Measurements from ENCODE around the gene SNRNP27.

The SNRNP27 gene

DNA sequence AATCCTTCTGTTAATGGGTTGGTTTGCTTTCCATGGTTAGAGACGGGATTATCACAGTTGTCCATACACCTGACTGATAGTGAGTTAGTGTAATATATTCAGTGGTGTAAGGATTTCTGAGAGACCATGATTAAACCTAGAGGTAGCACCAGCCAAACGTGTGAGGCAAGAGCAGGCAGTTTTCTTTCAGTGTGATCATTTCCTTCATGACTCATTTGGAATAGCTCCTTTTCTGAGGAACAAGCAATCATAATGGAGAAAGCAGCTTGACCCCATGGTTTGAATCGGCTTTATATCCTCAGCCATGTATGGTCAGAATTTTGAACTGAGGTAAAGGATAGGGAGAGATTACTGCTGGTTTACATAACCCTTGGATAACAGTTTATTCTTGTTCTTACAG is 24.1 kb downstream of the SNRNP27 start:
- no peak for DNase-seq

DNA sequence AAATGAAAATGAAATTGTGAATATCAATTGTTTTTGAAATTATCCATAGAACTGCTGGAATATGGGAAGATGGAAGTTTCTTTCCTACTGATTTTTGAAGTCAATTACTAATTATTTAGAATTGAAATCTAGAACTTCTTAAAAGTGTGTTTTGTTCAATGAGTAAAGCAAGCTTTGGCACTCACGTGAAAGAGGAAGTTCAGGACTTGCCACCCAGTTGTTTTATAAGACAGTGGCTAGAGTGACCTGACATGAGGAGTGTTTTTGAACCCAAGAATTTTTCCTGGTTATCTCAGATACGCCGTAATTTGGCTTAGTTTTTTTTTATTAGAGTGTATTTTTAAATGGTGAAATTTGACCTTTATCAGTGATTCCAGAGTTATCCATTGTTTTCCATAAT is 24.6 kb downstream of the SNRNP27 start:
- no peak for DNase-seq

DNA sequence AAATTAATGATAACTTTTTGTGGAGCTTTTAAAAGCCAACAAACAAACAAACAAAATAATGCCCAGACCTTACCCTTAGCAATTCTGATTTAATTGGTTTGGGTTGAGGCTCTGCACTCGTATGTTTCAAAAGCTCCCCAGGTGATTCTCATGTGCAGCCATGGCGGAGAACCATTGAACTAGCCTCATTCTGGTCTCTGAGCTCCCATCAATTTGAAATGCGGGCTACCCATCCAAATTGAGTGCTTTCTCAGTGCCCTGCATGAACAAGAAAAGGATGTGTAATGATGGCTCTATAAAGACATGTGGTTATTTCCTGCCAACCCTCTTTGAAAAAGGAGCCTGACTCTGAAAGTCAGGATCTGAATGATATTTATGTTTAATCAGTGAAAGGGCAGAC is 29.4 kb downstream of the SNRNP27 start:
- no peak for DNase-seq

DNA sequence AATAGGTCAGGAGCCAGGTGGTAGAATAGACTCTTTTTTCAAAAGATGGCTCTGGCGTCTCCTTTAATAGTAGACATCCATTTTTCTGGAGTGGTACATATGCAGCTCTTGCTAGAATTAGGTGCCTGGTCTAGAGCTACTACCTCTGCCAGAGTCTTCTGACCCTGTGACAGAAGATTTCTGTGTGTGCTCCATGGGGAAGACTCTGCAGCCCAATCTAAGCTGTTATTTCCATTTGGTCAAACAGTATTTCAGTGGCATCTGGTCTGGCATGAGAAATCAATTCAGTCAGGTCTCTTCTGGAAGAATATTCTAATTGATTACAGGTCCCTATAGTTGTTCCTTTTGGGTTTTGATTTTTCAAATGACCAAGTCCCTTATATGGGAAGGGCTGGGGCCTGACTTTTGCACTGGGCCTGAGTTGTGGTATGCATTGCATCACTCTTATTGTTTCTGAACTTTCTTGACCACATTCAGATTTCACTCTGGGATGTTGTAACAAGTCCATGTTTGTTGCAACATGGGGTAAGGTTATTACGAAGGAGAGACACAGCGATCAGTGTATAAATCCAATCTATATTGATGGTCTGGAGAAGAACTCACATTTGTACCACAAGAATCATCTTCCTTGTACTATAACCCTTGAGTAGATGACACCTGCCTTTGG is 33.2 kb downstream of the SNRNP27 start:
- DNase-seq, result no peak

DNA sequence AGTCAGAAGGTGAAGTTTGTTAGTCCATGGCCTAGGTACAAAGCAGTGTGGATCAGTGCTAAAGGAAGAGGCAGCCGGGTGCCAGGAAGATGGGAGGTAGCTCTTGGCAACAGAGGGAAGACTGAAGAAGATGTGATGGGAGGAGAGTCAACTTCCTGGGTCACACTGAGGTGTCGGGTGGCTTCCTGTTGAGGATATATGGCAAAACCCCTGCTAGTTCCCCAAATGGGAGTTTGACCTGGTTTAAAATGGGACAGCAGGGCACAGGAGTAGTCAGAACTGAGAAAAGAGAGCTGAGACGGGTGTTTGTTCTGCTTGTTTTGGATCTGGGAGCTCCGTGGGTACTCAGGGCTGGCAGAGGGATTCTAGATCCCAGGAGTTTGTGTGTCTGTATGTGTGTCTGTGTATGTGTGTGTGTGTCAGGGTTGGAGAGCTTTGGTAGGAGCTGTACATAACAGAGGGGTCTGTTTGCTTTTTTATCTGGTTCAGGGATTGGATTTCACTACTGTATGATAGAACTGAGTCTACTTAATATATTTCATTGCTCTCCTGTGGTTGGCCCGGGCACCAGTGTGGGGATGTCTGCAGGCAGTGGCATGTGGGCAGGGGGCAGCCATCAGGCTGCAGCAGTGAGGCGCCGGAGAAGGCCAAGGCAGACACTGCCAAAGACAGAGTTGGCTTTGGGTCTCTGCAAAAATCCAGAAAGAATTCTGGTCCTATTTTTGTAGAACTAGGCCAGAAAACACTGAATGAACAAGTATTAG is 38.3 kb downstream of the SNRNP27 start:
- DNase-seq, result no peak

DNA sequence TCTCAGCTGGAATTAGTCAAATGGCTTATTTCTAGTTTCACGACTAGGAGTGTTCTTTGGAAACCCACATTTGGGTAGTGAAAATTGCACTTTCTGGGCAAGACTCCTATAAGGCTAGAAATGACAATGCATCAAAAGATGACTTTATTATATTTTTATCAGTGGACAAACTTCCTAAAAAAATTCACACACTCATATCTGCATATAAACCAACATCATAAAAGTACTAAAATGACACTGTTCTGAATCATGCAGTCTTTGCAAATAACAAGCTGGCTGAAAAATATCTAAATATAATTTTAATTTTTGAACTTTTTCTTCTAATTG is 38.8 kb downstream of the SNRNP27 start:
- DNase-seq, result no peak

DNA sequence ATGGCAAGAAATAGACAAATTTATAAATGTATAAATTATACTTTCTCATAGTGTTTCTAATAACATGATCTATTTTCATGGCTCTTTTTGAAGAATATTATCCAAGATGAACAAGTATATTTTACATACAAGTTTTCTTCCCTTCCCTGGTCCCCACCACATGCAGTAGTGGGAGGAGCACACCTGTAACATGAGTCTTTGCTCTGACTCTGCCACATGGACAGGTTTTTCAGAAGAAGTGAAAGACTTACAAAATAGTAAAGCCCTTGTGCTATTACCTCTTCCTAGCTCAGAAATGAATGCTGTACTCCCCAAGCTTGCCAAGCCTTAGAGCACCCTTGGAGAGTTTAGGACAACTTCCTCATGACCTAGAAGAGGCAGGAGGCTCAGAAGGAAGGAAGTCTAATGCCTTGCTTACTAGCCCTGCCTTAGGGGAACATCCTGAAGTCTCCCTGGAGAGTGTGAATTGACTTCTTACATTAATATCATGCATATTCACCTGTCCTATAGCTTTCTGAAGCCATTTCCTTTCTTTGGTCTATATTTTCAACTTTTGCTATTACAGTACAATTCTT is 39.6 kb downstream of the SNRNP27 start:
- no peak for DNase-seq

DNA sequence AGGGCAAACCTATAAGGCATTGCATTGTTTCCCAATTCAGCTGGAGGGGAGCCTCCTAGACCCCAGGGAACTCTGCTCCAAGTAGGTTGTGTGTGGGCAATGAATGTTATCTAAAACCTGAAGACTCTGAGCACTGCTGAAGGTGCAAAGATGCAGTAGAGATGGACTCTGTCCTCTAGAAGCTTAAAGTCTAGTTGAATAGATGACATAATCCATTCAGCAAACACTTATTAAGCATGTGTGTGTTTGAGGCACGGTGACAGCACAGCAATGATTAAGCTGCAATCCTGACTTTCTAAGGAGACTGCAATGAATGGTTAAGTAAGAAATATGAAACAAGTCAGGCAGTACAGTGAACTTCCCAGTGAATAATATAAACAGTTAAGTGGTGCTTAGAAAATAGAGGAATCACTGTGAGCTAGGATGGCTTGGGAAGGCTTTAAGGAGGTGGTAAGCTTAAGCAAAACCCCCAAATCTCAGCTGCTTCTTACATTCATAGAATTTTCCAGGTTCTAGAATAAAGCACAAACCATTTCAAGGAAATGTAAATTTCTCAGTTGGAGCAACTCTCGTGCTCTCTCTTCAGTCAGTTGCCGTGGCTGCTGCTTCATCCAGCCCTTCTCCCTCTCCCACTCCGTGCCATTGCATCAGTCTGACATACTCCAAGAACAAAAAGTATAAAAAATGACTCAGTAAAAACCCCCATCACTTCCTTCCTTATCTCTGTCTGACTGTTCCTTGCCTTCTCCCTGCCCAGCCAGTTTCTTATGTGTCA is 40.3 kb downstream of the SNRNP27 start:
- no peak for DNase-seq

DNA sequence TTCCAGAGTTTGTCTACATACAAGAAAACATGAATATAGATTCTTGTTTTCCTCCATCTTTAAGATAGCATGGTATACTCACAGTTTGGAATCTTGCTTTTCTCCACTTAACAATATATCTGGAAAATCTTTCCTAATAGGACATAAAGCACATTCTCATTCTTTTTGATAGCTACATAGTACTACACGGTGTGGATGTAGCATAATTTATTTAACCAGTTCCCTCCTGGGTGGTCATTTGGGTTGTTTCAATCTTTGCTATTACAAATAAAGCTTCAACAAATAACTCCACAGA is 40.8 kb downstream of the SNRNP27 start:
- DNase-seq, result no peak

DNA sequence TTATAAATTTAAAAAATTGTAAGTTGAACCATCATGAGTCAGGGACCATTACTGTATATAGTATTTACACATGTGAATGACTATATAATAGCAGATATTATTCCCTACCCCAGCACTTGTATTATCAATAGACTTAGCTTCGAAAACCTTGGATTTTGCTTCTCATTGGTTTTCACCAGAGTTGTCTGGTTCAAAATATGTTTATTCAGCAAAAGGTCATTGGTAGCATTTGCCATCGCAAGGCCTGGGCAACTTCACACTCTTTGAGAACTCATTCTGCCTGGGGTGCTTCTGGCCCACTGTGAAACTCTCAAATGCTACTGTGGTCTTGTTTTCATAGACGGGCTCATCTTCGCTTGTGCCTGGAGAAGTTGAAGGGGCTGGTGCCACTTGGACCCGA is 41.3 kb downstream of the SNRNP27 start:
- DNase-seq, result no peak

DNA sequence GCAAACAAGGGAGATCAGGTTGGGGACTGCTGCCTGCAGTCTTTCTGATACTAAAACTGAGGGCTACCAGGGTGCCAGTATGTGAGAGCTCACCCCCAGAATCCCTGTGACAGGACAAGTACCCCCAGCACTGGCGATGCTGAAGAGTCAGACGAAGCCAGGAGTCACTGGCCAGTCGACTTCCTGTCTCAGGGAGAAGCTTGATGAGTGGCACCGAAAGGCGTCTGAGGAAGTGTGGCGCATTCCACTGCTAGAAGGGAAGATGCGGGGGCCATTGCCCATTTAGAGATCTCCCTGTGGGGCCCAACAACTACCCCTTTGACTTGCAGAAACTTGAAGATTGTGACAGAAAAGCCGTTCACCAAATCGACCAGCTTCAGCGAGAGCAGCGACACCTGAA is 43.1 kb downstream of the SNRNP27 start:
- DNase-seq, result no peak

DNA sequence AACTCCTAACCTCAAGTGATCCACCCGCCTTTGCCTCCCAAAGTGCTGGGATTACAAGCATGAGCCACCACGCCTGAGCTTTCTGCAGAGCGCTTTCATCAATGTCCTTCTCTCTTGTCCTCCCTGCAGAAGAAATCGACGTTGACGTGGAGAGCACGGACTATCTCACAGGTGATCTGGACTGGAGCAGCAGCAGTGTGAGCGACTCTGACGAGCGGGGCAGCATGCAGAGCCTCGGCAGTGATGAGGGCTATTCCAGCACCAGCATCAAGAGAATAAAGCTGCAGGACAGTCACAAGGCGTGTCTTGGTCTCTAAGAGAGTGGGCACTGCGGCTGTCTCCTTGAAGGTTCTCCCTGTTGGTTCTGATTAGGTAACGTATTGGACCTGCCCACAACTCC is 44.2 kb downstream of the SNRNP27 start:
- DNase-seq, result no peak

DNA sequence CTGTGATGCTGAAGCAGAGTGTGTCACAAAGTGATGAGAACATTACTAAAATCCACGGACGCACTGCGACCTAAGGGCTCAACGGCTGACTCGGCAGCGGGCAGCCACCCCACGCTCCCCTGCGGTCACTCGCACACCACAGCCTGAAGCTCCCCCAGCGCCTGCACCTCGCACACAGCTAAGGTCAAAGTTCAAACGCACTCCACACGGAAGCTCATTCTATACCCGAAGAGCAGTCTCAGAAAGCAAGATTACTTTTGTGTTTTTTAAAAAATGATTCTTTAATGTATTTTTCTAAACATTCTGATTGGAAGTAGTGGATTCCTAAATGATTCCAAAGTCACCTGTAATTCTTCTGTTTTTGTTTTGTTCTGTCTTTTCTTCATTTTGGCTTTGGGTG is 46.0 kb downstream of the SNRNP27 start:
- DNase-seq, result no peak

DNA sequence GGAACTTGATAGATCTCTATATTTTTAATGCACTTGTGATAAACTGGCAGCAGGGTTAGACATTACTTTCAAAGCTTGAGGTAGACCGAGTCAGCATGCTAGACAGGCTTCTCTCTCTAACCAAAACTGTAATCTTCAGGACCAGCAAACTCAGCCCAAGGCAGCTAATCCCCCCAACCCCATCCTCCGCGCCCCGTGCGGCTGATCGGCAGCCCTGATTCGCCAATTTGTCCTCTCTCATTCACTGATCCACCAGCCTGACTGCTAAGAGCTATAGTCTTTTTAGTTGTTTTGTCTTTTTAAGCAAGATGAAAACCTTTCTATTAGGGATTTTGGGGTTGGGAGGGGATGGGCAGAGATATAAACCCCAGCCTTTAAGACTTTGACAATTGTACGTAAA is 46.9 kb downstream of the SNRNP27 start:
- DNase-seq, result no peak

DNA sequence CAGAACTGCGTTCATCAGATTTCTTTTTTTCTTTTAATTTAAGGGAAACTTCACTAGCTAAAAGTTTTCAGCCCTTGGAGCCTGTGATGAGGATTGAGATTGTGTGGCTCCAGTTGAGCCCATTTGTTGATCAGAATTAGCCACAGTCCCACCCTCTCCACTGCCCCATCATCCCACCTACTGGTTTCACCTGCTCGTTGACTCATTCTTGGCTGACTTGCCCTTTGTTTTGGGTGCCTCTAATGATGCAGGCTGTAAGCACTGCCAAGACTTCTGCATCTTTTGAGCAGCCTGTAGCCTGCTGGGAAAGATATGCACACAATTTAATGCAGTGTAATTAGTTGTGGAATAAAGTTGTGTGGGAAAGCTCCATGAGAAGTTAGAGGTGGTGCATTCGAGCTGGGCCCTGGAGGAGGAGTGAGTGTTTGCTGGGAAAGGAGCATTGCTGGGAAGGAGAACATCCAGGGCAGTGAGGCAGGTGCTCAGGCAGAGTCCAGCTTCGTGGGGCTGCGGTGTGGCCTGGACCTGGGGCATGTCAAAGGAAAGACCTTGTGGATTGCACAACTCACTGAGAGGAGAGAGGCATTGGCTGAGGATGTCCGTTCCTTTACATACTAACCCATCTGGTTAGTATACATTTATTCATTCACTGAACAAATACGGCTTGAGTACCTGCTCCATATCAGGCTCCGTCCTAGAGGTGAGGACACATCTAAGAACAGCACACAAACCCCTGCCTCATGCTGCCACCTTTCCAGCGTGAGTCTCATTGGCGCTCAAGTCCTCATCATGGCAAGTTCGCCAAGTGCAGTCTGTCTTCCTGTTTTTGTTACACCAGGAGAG is 49.5 kb downstream of the SNRNP27 start:
- DNase-seq, result no peak

DNA sequence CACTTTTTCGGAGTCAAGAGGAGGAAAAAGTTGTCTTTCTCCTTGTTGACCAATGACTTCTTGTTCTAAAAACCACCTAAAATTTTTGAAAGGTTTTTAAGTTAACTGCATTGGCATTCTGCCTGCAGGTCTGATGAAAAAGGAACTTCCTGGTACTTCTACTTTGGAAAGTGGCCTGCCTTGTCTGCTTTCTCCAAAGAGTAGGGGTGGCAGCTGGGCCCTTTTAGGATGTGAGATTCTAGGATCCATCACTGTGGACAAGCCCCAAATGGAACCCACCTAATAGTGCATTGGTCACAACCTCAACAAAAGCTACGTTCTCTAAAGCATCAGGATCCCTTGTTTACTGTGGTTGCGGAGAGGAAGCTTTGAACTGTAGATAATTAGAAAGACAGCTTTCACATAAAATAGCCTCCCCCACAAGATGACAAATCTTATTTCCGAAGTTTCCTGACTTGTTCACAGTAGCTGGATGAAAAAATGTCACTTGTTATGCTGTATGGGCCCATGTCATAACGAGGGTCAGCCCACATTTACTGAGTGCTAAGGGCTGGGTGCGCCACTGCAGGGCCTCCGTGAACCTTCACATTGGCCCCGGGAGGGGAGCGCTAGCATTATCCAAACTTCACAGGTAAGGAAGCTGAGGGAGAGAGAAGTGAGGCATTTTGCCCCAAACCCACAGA is 50.2 kb downstream of the SNRNP27 start:
- DNase-seq, result no peak

DNA sequence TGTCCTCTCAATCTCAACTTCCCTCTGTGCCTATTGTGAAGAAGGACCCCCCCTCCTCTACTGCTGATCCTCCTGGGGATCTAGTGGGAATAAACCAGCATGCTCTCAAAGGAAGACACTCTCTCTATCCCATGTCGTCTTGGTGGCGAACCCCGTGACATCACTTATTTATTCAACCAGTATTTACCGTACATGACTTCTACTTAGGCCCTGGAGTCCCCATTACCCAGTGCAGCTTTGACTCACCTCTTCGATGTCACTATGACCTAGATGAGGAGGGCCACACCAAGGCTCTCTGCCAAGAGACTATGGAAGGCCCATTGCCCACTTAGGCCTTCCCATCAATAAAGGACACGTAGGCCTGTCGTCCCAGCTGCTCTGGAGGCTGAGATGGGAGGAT is 51.0 kb downstream of the SNRNP27 start:
- no peak for DNase-seq

DNA sequence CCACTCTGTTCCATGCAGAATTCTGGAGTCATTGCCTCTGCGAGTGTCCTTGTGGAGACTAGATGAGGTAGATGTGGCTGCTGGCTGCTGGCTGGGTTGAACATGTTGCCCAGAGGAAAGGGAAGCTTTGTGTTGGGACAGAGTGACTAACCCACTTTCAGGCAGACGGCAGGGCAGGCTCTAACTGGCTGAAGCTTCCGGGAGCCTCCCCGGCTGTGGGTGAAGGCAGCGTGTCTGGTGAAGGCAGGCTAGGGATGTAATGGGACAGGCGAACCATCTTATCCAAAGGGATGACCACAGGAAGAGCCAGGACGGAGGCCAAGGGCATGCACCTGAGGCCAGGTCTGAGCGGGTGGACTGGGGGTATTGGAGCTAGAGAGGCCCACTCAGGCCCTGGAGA is 51.7 kb downstream of the SNRNP27 start:
- no peak for DNase-seq

DNA sequence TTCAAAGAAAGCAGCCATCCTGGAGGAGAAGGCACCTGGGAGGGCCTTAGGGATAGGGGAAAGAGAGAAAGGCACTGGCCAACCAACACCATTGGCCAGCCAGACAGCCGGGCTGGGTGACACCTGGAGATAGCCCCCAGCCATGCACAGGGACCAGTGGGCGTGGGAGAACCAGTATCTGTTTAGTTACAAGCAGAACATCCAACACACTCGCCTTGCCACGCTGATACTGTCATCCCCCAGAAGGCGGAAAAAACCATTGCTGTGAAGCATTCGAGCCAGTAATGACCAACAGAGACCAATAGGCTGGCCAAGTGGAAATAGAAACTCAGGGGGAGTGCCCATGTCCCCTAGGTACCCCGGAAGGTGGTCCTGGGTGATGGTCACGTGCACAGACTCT is 52.2 kb downstream of the SNRNP27 start:
- DNase-seq, result no peak

DNA sequence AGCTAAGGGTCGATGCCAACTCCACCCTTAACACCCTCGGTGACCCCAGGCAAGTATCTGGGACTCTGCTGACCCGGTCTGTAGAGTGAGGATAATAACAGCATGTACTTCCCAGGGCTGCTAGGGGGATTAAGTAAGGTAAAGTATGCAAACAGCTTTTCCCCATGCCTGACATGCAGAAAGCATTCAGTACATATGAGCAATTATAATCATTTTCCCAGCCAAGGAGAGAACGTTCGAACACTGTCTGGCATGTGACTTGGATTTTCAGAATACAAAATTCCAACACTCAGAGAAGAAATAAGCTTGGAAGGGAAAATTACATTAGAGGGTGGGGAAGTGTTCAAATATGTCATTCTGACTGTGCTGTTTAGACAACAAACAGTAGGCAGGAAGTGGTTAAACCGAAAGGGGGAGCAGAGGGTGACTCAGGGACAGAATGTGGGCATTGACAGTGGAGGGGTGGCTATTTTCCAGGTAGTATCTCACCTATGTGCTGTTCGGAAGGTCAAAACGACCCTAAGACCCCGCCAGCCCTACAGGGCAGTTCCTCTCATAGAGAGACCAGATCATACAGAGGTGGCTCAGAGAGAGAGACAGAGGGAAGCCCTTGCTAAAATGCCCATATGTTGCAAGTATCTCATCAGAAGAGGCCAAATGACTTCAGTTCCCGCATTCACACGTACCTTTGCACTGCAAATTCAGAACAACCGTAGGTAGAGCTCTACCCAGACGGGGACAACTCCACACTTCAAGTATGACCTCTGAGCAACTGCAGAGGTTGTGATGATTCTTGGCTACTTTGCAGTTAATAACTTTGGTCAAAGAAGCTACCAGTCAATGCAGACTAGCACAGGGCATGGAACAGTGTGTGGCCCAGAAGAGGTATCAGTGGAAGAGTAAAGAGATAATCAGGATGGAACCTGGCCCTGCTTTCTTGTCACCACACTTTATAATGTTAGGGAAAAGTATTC is 52.9 kb downstream of the SNRNP27 start:
- no peak for DNase-seq

DNA sequence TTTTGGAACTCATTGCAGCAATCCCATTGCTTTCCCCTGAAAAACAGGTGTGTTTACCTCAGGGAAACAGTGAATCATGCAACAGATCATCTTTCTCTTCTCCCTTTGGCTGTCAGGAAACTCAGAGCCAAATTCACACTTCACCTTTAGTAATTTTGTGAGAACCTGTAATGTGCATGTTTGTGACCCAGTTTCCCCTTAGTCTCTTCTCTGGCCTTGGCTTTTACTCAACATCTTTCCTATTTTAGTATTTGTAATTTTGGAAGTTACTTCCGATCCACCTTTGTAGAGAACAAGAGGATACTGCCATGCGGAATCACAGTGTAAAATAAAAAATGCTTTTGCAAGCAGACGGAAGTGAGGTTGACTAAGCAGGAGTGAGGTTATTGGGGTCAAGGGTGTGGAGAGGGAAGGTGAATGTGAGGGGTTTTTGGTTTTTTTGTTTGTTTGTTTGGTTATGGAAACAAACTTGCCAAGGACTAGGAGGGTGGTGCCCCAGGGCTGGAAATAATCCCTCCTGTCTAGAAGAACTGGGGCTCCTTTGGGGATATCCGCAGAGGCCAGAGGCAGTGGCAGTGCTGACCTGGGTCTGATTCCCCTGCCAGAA is 53.7 kb downstream of the SNRNP27 start:
- no peak for DNase-seq
